A673 (cell line): ENCODE results near the gene ADAMTS6. TPM values are rescaled to one million over a fixed set of nuclear protein-coding genes. Genes with fewer than 3 reads are reported as not detected.

ENCODE experiments used
- BruUV-seq: library from RNA; stranded (reverse); fragments of 400-500 nt; replicated peaks from 2 replicates; lab custom pipeline; 2021; lab: Mats Ljungman, UMichigan
- CTCF ChIA-PET: fragments of 300-600 bp; sonication (Branson Sonifier 250); formaldehyde crosslinking; loops from one replicate; lab custom pipeline; 2022; ENCODE audit warnings: antibody characterized with exemption; lab: Charles Lee
- POLR2A ChIA-PET: fragments of 300-600 bp; sonication (Branson Sonifier 250); formaldehyde crosslinking; loops from one replicate; lab custom pipeline; 2022; ENCODE audit warnings: antibody characterized with exemption; ENCODE audit not compliant: low non-redundant PET; lab: Charles Lee
- DNase-seq: peaks from one replicate; pipeline ENCODE4 v3.0.0-alpha.2; 2015; ENCODE audit warnings: low spot score
- H3K27ac ChIP-seq: fragments of 200-600 bp; sonication (generic); 2 replicates; pipeline ENCODE4 v1.5.1; 2016; ENCODE audit warnings: mixed run types, low read depth, mild to moderate bottlenecking, mixed read lengths, antibody characterized with exemption, low read length; ENCODE audit not compliant: poor library complexity, severe bottlenecking
- H3K27me3 ChIP-seq: fragments of 200-600 bp; sonication (generic); replicated peaks from 2 replicates; pipeline ENCODE4 v1.6.1; 2017; ENCODE audit warnings: mixed run types, low read depth, mild to moderate bottlenecking, mixed read lengths, antibody characterized with exemption, low read length; ENCODE audit not compliant: insufficient read depth, poor library complexity
- H3K36me3 ChIP-seq: fragments of 200-600 bp; sonication (generic); 2 replicates; pipeline ENCODE4 v1.6.1; 2016; ENCODE audit warnings: mixed run types, mild to moderate bottlenecking, mixed read lengths, antibody characterized with exemption, low read length; ENCODE audit not compliant: insufficient read depth, poor library complexity, severe bottlenecking
- H3K4me1 ChIP-seq: fragments of 200-600 bp; sonication (generic); 2 replicates; pipeline ENCODE4 v1.6.1; 2017; ENCODE audit warnings: mixed run types, mild to moderate bottlenecking, mixed read lengths, antibody characterized with exemption, low read length; ENCODE audit not compliant: insufficient read depth, poor library complexity, severe bottlenecking
- H3K4me3 ChIP-seq: fragments of 200-600 bp; sonication (generic); 2 replicates; pipeline ENCODE4 v1.5.1; 2016; ENCODE audit warnings: low read depth, mixed run types, mild to moderate bottlenecking, mixed read lengths, low read length; ENCODE audit not compliant: poor library complexity, severe bottlenecking
- H3K9me3 ChIP-seq: fragments of 200-600 bp; sonication (generic); 2 replicates; pipeline ENCODE4 v1.6.1; 2016; ENCODE audit warnings: mixed run types, low read depth, mild to moderate bottlenecking, mixed read lengths, antibody characterized with exemption, low read length; ENCODE audit not compliant: poor library complexity, severe bottlenecking
- CTCF ChIP-seq: fragments of 300-800, 200-600 bp; sonication (generic); conservative IDR thresholded peaks from 2 replicates; pipeline ENCODE4 v1.5.1; 2017; ENCODE audit warnings: low read depth, mild to moderate bottlenecking, antibody characterized with exemption, low read length, moderate library complexity, mixed read lengths
- EZH2 ChIP-seq: fragments of 200-600 bp; sonication (generic); IDR thresholded peaks from 2 replicates; pipeline ENCODE4 v1.6.1; 2017; ENCODE audit warnings: borderline replicate concordance, low read depth, mild to moderate bottlenecking, mixed read lengths, antibody characterized with exemption, low read length; ENCODE audit not compliant: poor library complexity, severe bottlenecking
- intact Hi-C: fragments of 100-400 bp; cut with micrococcal nuclease; formaldehyde crosslinking; loops from one replicate; pipeline ENCODE4 v1.10.0; 2022; ENCODE audit not compliant: unreplicated experiment
- total RNA-seq: library from RNA; stranded (reverse); gene quantifications from 2 replicates; pipeline ENCODE4 v1.2.3, GENCODE V29; 2021

Gene ADAMTS6
- total RNA-seq, 1 experiment from 2014 or later, result 2.6 TPM

DNA sequence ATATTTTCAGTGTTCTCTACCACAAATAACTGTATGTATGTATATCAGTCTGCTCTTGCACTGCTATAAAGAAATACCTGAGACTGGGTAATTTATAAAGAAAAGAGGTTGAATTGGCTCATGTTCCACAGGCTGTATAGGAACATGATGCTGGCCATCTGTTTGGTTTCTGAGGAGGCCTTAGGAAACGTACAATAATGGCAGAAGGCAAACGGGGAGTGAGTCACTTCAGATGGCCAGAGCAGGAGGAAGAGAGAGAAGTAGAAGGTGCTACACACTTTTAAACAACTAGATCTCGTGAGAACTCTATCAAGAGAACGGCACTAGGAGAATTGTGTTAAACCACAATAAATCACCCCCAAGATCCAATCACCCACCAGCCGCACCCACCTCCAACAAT lies 121.7 kb downstream of the ADAMTS6 start:
- Histone ChIP-seq H3K4me3 (no peak overlapping the region), H3K9me3 (no peaks in the 10 kb centered on the region), H3K27ac (no peak overlapping the region), H3K36me3 (no peaks in the 10 kb centered on the region), H3K27me3 (no peaks in the 10 kb centered on the region), H3K4me1 (no peaks in the 10 kb centered on the region)
- intact Hi-C loops, result no loop called here
- ChIA-PET POLR2A (no interaction called here), CTCF (no interaction called here)
- TF ChIP-seq EZH2 (no peak), CTCF (no peak)
- no peak for DNase-seq
- no TSS peak for BruUV-seq

DNA sequence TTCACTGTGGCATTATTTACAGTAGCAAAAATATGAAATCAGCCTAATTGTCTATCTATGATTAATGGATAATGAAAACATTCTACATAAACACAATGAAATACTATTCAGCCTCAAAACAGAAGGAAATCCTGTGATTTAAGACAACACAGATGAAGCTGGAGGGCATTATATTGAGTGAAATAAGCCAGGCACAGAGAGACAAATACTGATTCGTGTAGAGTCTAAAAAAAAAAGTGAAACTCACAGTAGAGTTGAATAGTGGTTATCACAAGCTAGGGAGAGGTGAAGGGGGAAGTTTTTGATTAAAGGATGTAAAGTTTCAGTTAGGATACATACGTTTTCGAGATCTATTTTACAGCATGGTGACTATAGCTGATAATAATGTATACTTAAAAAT lies 122.2 kb downstream of the ADAMTS6 start:
- H3K4me1 ChIP-seq, result no peaks in the 10 kb centered on the region
- CTCF ChIA-PET, result no interaction called here
- H3K36me3 ChIP-seq, result no peaks in the 10 kb centered on the region
- intact Hi-C loops, result no loop called here
- no peak for DNase-seq
- TF ChIP-seq EZH2 (no peak), CTCF (no peak)
- no peak overlapping the region for H3K4me3 ChIP-seq
- H3K9me3 ChIP-seq, result no peaks in the 10 kb centered on the region
- H3K27ac ChIP-seq, result no peak overlapping the region
- POLR2A ChIA-PET, result no interaction called here
- H3K27me3 ChIP-seq, result no peaks in the 10 kb centered on the region
- BruUV-seq, result no TSS peak

GRCh38 chr5:65356274-65356673 lies 125.4 kb downstream of the ADAMTS6 start:
- CTCF ChIA-PET, result no interaction called here
- TF ChIP-seq EZH2 (no peak), CTCF (no peak)
- no peak overlapping the region for H3K27ac ChIP-seq

More at GRCh38 chr5:65356274-65356673, 125.4 kb downstream of the ADAMTS6 start:
- BruUV-seq, result no TSS peak
- Histone ChIP-seq H3K27me3 (no peaks in the 10 kb centered on the region), H3K4me1 (no peaks in the 10 kb centered on the region), H3K4me3 (no peak overlapping the region), H3K9me3 (no peaks in the 10 kb centered on the region), H3K36me3 (no peaks in the 10 kb centered on the region)
- POLR2A ChIA-PET, result no interaction called here
- intact Hi-C loops, result no loop called here
- no peak for DNase-seq
